Liver (tissue), 9 donors: ENCODE data around the gene TSPYL6. TPM values are rescaled to one million over a fixed set of nuclear protein-coding genes. Genes with fewer than 3 reads are reported as not detected.

Experiments used
- DNase-seq: peaks from one replicate; pipeline ENCODE4 v3.0.0-alpha.2; 2017; ENCODE audit warnings: low spot score
- H3K27ac ChIP-seq, 2 donors: one replicate each; pipeline ENCODE4 v1.7.0; 2013; ENCODE audit warnings: inconsistent platforms in 2 of 2, low read length in 2 of 2, control low read depth in 1 of 2, low read depth in 1 of 2, mild to moderate bottlenecking in 1 of 2
- H3K27me3 ChIP-seq, 4 donors: one replicate each; pipeline versions ENCODE4 v1.6.1 to v1.7.0; 2013; ENCODE audit warnings: low read length in 3 of 4, inconsistent platforms in 1 of 4, mild to moderate bottlenecking in 1 of 4, moderate library complexity in 1 of 4; ENCODE audit not compliant: control insufficient read depth in 4 of 4, insufficient read depth in 4 of 4
- H3K36me3 ChIP-seq, 4 donors: one replicate each; pipeline versions ENCODE4 v1.6.1 to v1.7.0; 2013; ENCODE audit warnings: low read length in 3 of 4, mild to moderate bottlenecking in 3 of 4, low read depth in 1 of 4, moderate library complexity in 1 of 4; ENCODE audit not compliant: control insufficient read depth in 4 of 4, insufficient read depth in 3 of 4
- H3K4me1 ChIP-seq, 4 donors: one replicate each; pipeline versions ENCODE4 v1.6.1 to v1.7.0; 2013; ENCODE audit warnings: low read length in 3 of 4, mild to moderate bottlenecking in 3 of 4, moderate library complexity in 1 of 4; ENCODE audit not compliant: control insufficient read depth in 4 of 4, insufficient read depth in 4 of 4
- H3K4me3 ChIP-seq, 3 donors: one replicate each; pipeline versions ENCODE4 v1.6.1 to v1.7.0; 2013; ENCODE audit warnings: low read length in 3 of 3, control low read depth in 1 of 3, low read depth in 1 of 3, mild to moderate bottlenecking in 1 of 3
- H3K9ac ChIP-seq, 2 donors: one replicate each; pipeline ENCODE4 v1.7.0; 2013; ENCODE audit warnings: low read length in 2 of 2, mild to moderate bottlenecking in 2 of 2, moderate library complexity in 2 of 2, control low read depth in 1 of 2, low read depth in 1 of 2
- H3K9me3 ChIP-seq, 4 donors: one replicate each; pipeline versions ENCODE4 v1.6.1 to v1.7.0; 2013; ENCODE audit warnings: low read length in 3 of 4; ENCODE audit not compliant: control insufficient read depth in 4 of 4
- ATF3 ChIP-seq: IDR thresholded peaks from 2 replicates; pipeline ENCODE4 v1.6.1; 2016; ENCODE audit warnings: antibody characterized with exemption
- CTCF ChIP-seq: fragments of 150-350 bp; IDR thresholded peaks from 2 replicates; pipeline ENCODE4 v1.5.1; 2017; ENCODE audit warnings: improper control_type of control experiment, low read depth, low read length; ENCODE audit not compliant: missing input control
- EGR1 ChIP-seq, 2 donors: IDR thresholded peaks; 2 replicates each; pipeline ENCODE4 v1.6.1; 2016 to 2018; ENCODE audit warnings: antibody characterized with exemption in 2 of 2, low read depth in 2 of 2
- FOXA1 ChIP-seq: IDR thresholded peaks from 2 replicates; pipeline ENCODE4 v1.6.1; 2016; ENCODE audit warnings: antibody characterized with exemption
- FOXA2 ChIP-seq: IDR thresholded peaks from 2 replicates; pipeline ENCODE4 v1.6.1; 2016; ENCODE audit warnings: antibody characterized with exemption
- GABPA ChIP-seq, 2 donors: IDR thresholded peaks in 1 of 2; conservative IDR thresholded peaks in 1 of 2; 2 replicates each; pipeline ENCODE4 v1.6.1; 2016; ENCODE audit warnings: antibody characterized with exemption in 2 of 2, mild to moderate bottlenecking in 1 of 2, moderate library complexity in 1 of 2
- HNF4A ChIP-seq, 2 donors: conservative IDR thresholded peaks; 2 replicates each; pipeline ENCODE4 v1.6.1; 2016; ENCODE audit warnings: antibody characterized with exemption in 2 of 2, mild to moderate bottlenecking in 2 of 2
- JUND ChIP-seq, 2 donors: IDR thresholded peaks; 2 replicates each; pipeline ENCODE4 v1.6.1; 2016; ENCODE audit warnings: antibody characterized with exemption in 2 of 2
- MAX ChIP-seq: IDR thresholded peaks from 2 replicates; pipeline ENCODE4 v1.6.1; 2016; ENCODE audit warnings: antibody characterized with exemption
- RAD21 ChIP-seq, 2 donors: IDR thresholded peaks; 2 replicates each; pipeline ENCODE4 v1.6.1; 2016; ENCODE audit warnings: antibody characterized with exemption in 2 of 2, mild to moderate bottlenecking in 2 of 2
- REST ChIP-seq: IDR thresholded peaks from 2 replicates; pipeline ENCODE4 v1.6.1; 2016; ENCODE audit warnings: antibody characterized with exemption, mild to moderate bottlenecking
- RXRA ChIP-seq, 2 donors: IDR thresholded peaks; 2 replicates each; pipeline ENCODE4 v1.6.1; 2017 to 2018; ENCODE audit warnings: antibody characterized with exemption in 2 of 2, mild to moderate bottlenecking in 1 of 2
- SP1 ChIP-seq: IDR thresholded peaks from 2 replicates; pipeline ENCODE4 v1.6.1; 2018; ENCODE audit warnings: antibody characterized with exemption, mild to moderate bottlenecking
- TAF1 ChIP-seq: conservative IDR thresholded peaks from 2 replicates; pipeline ENCODE4 v1.6.1; 2016; ENCODE audit warnings: antibody characterized with exemption, mild to moderate bottlenecking
- YY1 ChIP-seq: IDR thresholded peaks from 2 replicates; pipeline ENCODE4 v1.6.1; 2016; ENCODE audit warnings: antibody characterized with exemption, mild to moderate bottlenecking
- ZBTB33 ChIP-seq: IDR thresholded peaks from 2 replicates; pipeline ENCODE4 v1.6.1; 2016; ENCODE audit warnings: antibody characterized with exemption
- WGBS: extraction: QIAGEN DNeasy Blood & Tissue Kit; methylation state at CpG from one replicate; pipeline ENCODE4 v1.1.7; 2013; 5-methylcytosine and 5-hydroxymethylcytosine counted together
- polyA plus RNA-seq, 2 donors: library from polyadenylated mRNA; stranded (reverse) in 1 of 2; unstranded in 1 of 2; fragments of 200-250 nt in 1 of 2; fragments of >200 nt in 1 of 2; fragmentation: Nextera tagmentation in 1 of 2; extraction: Ambion mirVana in 1 of 2; gene quantifications; one replicate each; pipeline versions ENCODE4 v1.2.1 to v1.2.3, GENCODE V29; 2013 to 2015
- total RNA-seq, 2 donors: library from RNA; depleted of rRNA; stranded (reverse); fragments of >200 nt; gene quantifications; one replicate each; pipeline ENCODE4 v1.2.3, GENCODE V29; 2014
- donor health status: healthy.
- donor health status: healthy.
- donor health status: healthy.
- donor health status: healthy.
- donor health status: healthy.

TSPYL6 gene
- total and polyA plus RNA-seq, 4 donors: under 0.01 to 0.04 TPM; not detected in 2

DNA sequence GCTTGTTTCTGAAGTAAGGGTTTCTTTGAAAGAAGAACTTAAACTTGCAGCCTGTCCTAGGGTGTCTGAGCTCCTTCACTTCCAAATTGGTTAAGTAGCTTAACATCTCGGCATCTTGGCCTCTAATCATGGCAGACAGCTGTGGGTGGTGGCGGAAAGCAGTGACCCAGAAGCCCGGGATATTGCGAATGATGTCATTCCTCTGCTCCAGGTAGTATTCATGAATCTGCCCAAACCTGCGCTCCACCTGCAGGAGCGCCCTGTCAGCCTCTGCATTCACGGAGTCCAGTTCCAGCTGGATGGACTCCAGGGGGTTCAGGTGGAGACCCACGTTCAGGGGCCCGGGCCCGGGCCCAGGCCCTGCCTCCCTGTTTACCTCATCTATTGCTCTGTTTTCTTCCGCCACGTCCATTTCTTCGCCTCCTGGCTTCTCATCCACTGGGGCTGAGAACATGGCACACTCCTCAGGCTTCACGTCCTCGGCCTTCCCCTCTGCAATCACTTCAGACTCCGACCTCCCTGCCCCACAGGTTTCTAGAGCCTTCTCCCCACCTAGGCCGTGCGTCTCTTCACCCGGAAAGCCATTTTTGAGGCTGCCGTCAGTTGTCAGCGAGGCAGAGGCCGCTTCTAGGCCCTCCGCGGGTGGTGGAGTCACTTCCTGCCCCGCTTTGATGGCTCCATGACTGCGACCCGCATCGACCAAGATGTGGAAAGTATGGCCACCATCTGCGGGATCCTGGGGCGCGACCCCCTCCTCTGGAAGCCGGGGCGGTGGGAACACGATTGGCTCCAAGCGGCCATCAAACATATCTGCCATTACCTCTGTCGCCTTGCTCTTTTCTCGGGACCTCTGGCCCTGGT lies 569 bp downstream of the TSPYL6 start:
- Histone ChIP-seq H3K4me1 (no peaks in the 10 kb centered on the region), H3K9me3 (peaks cover 0 to 3% (median 0%) of the 10 kb centered on the region in 4 donors), H3K9ac (no peak overlapping the region), H3K4me3 (no peak overlapping the region), H3K36me3 (no peaks in the 10 kb centered on the region), H3K27ac (no peak overlapping the region), H3K27me3 (no peaks in the 10 kb centered on the region)
- no peak for DNase-seq
- 94% methylated on average over 37 of the region's 37 CpGs for WGBS
- TF ChIP-seq REST (no peak), RAD21 (IDR thresholded peaks at IDR 0.05) (no peak), FOXA1 (no peak), SP1 (no peak), ATF3 (no peak), RXRA (IDR thresholded peaks at IDR 0.05) (no peak), YY1 (no peak), FOXA2 (no peak), CTCF (no peak), GABPA (IDR thresholded peaks at IDR 0.05 in 1 of 2, conservative IDR thresholded peaks at IDR 0.05 in 1 of 2) (no peak), ZBTB33 (no peak), EGR1 (IDR thresholded peaks at IDR 0.05; ENCODE audit: low read depth in 2 of 2) (no peak), HNF4A (conservative IDR thresholded peaks at IDR 0.05) (no peak), TAF1 (no peak)

DNA sequence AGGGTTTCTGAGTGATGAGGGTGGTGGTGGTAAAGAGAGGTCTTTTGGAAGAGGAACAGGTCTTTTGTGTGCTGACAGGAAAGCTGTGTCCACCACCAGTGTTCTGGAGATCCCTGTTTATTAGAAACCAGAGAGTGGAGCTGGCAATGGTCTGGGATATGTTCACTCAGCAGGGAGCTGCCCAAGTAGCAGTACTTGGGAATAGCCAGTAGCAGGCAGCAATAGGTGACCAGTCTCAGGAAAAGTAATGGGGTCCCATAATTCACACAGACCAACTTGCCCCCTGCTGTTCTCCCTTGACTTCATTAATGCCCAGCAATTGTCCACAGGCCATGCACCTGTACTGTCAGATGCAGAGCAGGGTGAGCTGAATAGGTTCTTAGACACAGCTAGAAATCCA lies 1.8 kb downstream of the TSPYL6 start:
- H3K27me3 ChIP-seq: no peaks in the 10 kb centered on the region
- no peak for DNase-seq
- H3K4me1 ChIP-seq: no peaks in the 10 kb centered on the region
- H3K36me3 ChIP-seq: no peaks in the 10 kb centered on the region
- H3K4me3 ChIP-seq: no peak overlapping the region
- H3K9ac ChIP-seq: no peak overlapping the region
- H3K27ac ChIP-seq: no peak overlapping the region
- H3K9me3 ChIP-seq: peaks cover 0 to 3% (median 0%) of the 10 kb centered on the region in 4 donors
- no peak for TF ChIP-seq JUND (IDR thresholded peaks at IDR 0.05)
- no peak for TF ChIP-seq GABPA (IDR thresholded peaks at IDR 0.05 in 1 of 2, conservative IDR thresholded peaks at IDR 0.05 in 1 of 2)
- no peak for TF ChIP-seq ZBTB33
- TF ChIP-seq EGR1 (IDR thresholded peaks at IDR 0.05; ENCODE audit: low read depth in 2 of 2): no peak
- no peak for TF ChIP-seq MAX
- TF ChIP-seq HNF4A (conservative IDR thresholded peaks at IDR 0.05): no peak
- TF ChIP-seq CTCF: no peak
- TF ChIP-seq FOXA2: no peak
- no peak for TF ChIP-seq YY1
- TF ChIP-seq ATF3: no peak
